ENCODE data around the gene TCF25.

- TF ChIP-seq EZH2 (IDR thresholded peaks at IDR 0.05) = no peak
- TF ChIP-seq POLR2AphosphoS5 (IDR thresholded peaks at IDR 0.05; ENCODE audit: borderline replicate concordance, low read depth, low read length) = no peak
- TF ChIP-seq FOXP2 (optimal IDR thresholded peaks at IDR 0.05; ENCODE audit: control extremely low read depth, extremely low read length, insufficient read depth) = no peak
Measured at GRCh38 chr16:89931305-89931896, 58.0 kb downstream of the TCF25 start.

All from SK-N-MC (cell line).